Measurements from ENCODE around the gene SLC25A25. TPM values are rescaled to one million over a fixed set of nuclear protein-coding genes. Genes with fewer than 3 reads are reported as not detected.

SLC25A25 gene
- total RNA-seq, 6 experiments from 2014 or later, result 21.2 to 81.5 (median 53.3) TPM

- intact Hi-C loops (cut with DNase I), result loop anchor here in 1 of 2 donors (10.0 kb wide), 1 partner anchor 122 kb away; the partner anchor contains the start of gene EEIG1
- H3K4me3 ChIP-seq, result no peak overlapping the region
- DNase-seq (peak in 1 of 3 donors; percentile 55), ATAC-seq (no peak)
- peaks cover 0 to 76% (median 31%) of the 10 kb centered on the region in 4 donors for H3K4me1 ChIP-seq
- no peaks in the 10 kb centered on the region for H3K27me3 ChIP-seq
- TF ChIP-seq POLR2A (IDR thresholded peaks at IDR 0.05) (no peak), CTCF (IDR thresholded peaks at IDR 0.05) (no peak)
- H3K9me3 ChIP-seq, result no peaks in the 10 kb centered on the region
- H3K27ac ChIP-seq, result peak overlapping the region in 2 of 3 donors; percentile 94 to 99
- peaks cover 14 to 53% (median 37%) of the 10 kb centered on the region in 4 donors for H3K36me3 ChIP-seq
- 73% methylated on average over 4 of the region's 23 CpGs for WGBS (ENCODE audit: insufficient coverage, low coverage, low lambda C conversion rate, missing lambda C conversion rate)
Observed at GRCh38 chr9:128106181-128106939, 38.3 kb downstream of the SLC25A25 start.

- TF ChIP-seq POLR2A (IDR thresholded peaks at IDR 0.05), result no peak
- TF ChIP-seq CTCF (IDR thresholded peaks at IDR 0.05), result no peak
- Histone ChIP-seq H3K4me1 (peaks cover 0 to 72% (median 31%) of the 10 kb centered on the region in 4 donors), H3K36me3 (peaks cover 14 to 48% (median 35%) of the 10 kb centered on the region in 4 donors), H3K4me3 (no peak overlapping the region), H3K27me3 (no peaks in the 10 kb centered on the region), H3K27ac (peak overlapping the region in 2 of 3 donors; percentile 94 to 99), H3K9me3 (no peaks in the 10 kb centered on the region)
- DNase-seq, result peak in 1 of 3 donors; percentile 24
- ATAC-seq, result no peak
- intact Hi-C loops (cut with DNase I), result loop anchor here in 1 of 2 donors (10.0 kb wide), 1 partner anchor 122 kb away; the partner anchor contains the start of gene EEIG1
- no CpG with 5 or more reads among the region's 23 CpGs for WGBS (ENCODE audit: insufficient coverage, low coverage, low lambda C conversion rate, missing lambda C conversion rate)
Observed at GRCh38 chr9:128106940-128107467, 39.0 kb downstream of the SLC25A25 start.

- 55% methylated on average over 4 of the region's 18 CpGs for WGBS (ENCODE audit: insufficient coverage, low coverage, low lambda C conversion rate, missing lambda C conversion rate)
- ATAC-seq, result peak in 1 of 4 donors; percentile 0
- Histone ChIP-seq H3K27me3 (no peaks in the 10 kb centered on the region), H3K4me1 (peaks cover 0 to 66% (median 27%) of the 10 kb centered on the region in 4 donors), H3K9me3 (no peaks in the 10 kb centered on the region), H3K36me3 (peaks cover 14 to 41% (median 30%) of the 10 kb centered on the region in 4 donors), H3K4me3 (no peak overlapping the region), H3K27ac (peak overlapping the region in 2 of 3 donors; percentile 26 to 99)
- intact Hi-C loops (cut with DNase I), result loop anchor here in 1 of 2 donors (10.0 kb wide), 1 partner anchor 123 kb away; the partner anchor contains the start of gene EEIG1
- DNase-seq, result peak in 2 of 3 donors; percentile 31 to 79
- TF ChIP-seq CTCF (IDR thresholded peaks at IDR 0.05) (no peak), POLR2A (IDR thresholded peaks at IDR 0.05) (peak; percentile 7)
Observed at GRCh38 chr9:128107468-128108268, 39.6 kb downstream of the SLC25A25 start.

Data from right lobe of liver (tissue), 6 donors.